Pons (tissue), 1 donor: ENCODE data around the gene SLC19A1.
"Not testable (repeated sequence)": the region's sequence is repeated elsewhere in the genome, so short reads cannot be mapped to it uniquely, and the experiment has no call there.

ENCODE experiments used
- DNase-seq: peaks from one replicate; pipeline ENCODE4 v3.0.0-alpha.2; 2016; ENCODE audit warnings: low spot score

Gene SLC19A1

GRCh38 chr21:45576838-45577737 lies 34.8 kb upstream of the SLC19A1 start:
- DNase-seq, result no peak

DNA sequence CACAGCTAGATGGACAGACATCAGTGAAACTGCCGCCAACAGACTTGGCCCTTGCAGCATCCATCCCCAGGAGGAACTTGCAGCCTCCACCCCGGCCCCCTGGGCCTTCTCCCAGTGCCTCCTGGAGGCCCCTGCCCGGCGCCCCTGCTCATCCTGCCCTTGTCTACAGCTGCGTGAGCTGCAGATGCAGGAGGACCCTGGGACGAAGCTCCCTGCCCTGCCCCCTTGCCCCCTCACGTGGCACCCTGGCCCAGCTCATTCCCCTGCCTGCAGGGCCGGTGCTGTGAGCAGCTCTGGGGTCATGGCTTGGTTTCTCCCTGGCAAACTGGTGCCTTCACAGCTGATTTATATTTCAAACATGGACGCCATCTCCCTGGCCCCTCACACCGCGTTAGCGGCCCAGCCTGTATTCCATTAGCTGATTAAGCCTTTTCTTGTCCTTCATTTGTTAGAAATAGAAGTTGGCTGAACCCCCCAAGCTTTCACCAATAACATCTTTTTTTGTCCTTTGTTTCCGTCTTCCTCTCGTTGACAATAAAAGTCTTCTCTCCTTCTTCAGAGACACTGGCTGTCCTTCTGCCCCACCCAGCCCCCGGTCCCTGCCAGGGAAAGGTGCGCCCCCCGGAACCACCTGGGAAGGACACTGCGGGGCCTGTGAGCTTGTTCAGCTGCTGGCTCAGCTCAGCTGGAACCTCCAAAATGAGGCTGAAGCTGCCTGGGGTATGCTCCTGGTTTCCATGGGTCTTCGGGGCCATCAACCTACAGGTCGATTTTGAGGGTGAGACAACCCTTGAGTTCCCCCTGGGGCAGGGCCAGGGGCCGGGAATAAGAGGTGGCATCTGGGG lies 34.0 kb upstream of the SLC19A1 start:
- no peak for DNase-seq

DNA sequence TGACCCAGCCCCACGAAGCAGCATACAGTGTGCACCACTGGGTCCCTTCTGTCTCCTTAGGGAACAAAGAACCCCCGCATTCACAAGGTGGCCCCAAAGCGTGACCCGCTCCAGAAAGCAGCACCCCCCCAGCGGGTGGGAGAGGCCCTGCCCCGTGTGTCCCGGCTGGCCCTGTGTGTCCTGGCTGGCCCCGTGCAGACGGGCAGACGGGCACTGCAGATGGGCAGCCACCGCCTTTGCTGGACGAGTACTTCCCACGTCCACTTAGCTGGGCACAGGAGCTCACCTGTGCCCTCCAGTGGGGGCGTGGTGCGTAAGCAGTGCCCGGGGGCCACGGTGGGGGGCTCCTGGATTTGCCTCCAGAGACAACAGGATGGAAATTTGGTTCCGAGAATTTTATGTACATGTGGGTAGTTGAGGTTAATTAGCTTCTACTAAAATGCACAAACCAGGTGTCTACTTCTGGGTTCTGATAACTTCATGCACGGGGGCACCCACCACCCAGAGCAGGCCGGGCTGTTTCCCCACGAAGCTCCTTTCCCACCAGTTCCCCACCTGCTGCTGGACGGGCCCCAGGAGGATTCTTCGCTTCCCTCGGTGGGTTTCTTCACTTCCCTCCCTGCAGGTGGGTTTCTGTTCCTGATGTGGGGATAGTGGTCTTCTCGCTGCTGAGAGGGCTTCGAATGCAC lies 33.2 kb upstream of the SLC19A1 start:
- no peak for DNase-seq

GRCh38 chr21:45574691-45575090 lies 32.5 kb upstream of the SLC19A1 start:
- no peak for DNase-seq

GRCh38 chr21:45574081-45574501 lies 31.9 kb upstream of the SLC19A1 start:
- DNase-seq, result no peak

DNA sequence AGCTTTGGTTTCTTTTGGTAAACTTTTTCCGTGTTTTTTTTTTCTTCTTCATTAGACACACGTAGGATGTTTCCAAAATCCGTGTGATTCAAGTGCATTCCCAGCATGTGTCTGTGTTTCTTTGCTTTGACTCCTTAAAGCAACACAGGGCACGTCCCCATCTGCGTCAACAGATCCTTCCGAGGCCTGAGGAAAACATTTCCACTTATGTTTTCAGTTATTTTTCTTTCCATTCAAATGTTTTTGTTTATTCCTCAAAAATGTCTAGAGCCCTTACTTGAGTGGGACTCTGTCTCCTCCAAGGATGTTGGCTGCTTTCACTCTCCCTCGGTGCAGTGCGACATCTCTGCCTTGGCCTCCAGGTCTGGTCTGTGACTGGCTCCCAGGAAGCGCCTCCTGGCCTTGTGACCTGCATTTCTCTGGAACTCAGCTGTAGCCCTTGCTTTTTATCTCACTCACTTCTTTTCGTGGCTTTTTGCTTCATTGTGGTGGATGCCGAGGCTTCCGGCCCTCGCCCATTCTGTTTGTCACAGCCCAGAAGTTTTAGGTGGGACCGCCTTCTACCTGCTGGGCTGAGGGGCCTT lies 31.3 kb upstream of the SLC19A1 start:
- DNase-seq, result peak; percentile 22

DNA sequence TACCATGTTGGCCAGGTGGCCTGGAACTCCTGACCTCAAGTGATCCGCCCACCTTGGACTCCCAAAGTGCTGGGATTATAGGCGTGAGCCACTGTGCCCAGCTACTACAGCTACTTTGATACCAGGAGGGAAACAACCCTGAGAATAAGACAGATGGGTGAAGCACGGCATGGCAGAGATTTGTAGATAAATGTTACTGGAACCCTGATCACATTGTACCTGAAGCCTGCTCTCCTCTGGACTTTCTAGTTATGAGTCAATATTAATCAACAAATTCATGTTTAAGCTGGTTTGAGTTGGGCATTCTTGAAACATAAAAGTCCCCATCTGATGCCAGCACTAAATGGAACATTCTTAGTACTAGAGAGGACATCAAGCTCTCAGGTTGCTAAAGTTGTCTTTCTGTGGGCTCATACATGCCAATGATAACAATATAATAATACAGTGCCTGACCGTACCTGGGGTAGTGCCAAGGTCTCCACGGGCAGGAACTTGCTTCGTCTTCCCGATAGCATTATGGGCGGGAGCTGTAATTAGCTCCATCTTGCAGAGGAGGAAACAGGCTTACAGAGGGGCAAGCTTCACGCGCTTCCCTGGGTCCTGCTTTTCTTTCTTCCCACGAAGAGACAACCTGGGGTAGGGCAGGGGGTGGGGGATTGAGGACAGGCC lies 30.7 kb upstream of the SLC19A1 start:
- DNase-seq, result no peak

DNA sequence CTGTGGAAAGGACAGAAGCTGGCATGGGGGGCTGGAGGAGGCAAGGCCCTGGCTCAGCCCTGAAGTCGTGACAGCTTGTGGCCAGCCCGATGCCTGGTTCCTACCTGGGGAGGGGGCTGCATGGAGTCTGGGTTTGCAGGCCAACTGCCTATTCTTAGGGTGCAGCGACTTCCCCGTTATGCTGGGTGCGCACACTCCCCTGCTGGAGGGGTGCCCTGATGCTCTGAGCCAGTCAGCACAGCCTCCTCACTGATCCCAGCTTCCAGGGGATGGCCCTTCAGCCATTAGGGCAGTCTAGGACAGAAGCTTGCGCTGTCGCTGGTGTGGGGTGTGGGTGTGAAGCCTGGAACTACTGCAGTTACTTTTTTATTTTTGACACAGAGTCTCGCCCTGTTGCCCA lies 30.0 kb upstream of the SLC19A1 start:
- DNase-seq, result no peak

- no peak for DNase-seq
Observed at GRCh38 chr21:45571641-45572040, 29.4 kb upstream of the SLC19A1 start.

GRCh38 chr21:45570826-45571601 lies 28.8 kb upstream of the SLC19A1 start:
- no peak for DNase-seq

GRCh38 chr21:45570071-45570470 lies 27.8 kb upstream of the SLC19A1 start:
- no peak for DNase-seq

GRCh38 chr21:45568383-45568782 lies 26.1 kb upstream of the SLC19A1 start:
- DNase-seq, result no peak

GRCh38 chr21:45564137-45564536 lies 21.9 kb upstream of the SLC19A1 start:
- DNase-seq, result not testable (repeated sequence)

DNA sequence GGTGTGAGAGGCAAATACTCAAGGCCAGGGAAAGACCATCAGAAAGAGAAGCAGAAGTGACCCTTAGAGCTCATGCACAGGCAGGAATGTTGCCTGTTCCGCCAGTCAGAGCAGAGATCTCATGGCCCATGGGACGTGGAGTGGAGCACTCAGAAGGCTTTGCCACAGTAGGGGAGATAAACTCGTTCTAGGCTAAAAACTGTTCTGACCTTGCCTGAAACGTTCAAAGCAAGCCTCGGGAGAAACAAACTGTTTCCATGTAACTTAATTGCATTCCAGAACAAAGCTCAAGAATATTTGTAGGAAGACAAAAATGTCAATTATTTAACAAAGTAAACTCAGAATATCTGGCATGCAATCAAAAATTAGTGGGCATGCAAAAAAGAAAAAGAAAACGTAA lies 20.7 kb upstream of the SLC19A1 start:
- DNase-seq, result no peak

DNA sequence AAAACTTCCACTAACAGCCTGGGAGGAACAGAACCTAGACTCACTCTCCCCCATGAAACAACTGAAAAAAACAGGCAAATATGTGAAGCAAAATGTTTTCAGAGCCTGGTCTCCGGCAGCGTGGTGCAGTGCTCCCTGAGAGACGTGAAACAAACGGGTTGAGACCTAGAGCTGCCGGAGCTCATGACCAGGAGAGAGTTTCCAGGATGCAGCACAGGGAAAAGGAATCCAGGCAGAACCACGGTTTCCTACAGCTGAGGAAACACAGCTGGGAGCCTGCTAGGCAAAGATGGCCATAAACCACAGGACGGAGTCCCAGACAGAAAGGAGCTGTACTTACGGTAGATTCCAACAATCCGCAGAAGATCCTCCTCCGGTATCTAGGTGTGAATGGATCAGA lies 20.2 kb upstream of the SLC19A1 start:
- no peak for DNase-seq

- DNase-seq, result not testable (repeated sequence)
Observed at GRCh38 chr21:45561241-45561640, 19.0 kb upstream of the SLC19A1 start.

DNA sequence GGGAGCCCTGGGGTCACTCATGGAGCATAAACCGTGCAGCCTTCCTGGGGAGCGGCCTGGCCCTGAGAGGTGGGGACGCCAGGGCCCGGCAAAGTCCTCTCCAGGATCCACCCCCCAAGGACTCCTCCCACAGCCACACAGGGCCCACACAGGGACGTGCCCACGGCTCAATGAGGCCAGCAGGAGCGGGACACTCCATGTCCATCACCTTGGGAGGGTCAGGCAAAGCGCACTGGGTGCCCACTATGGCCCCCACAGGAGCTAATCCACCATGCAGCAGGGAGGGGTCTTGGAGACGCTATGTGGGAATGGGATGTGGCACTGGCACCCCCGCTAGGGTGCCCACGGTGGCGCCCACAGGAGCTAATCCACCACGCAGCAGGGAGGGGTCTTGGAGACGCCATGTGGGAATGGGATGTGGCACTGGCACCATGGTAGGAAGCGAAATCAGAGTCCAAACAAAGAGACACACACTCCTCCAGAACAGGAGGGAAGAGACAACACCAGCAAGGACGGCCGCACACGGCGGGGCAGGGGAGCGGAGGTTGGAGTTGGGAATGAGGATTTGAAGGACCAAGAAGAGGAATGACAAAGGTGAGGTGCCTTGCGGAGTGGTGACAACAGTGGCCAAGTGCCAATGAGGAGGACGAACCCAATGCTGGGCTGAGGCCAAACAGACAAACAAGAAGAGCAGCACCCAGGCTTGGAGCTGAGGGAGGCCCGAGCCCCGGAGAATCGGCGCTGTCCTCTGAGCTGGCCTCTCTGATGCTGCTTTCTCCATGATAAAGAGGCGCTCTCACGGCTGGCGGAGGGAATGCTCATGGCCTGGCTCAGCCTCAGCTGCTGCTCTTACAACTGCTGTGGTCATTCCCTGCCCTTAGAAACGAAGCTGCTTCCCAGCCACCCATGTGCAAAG lies 18.1 kb upstream of the SLC19A1 start:
- no peak for DNase-seq

GRCh38 chr21:45559216-45560105 lies 17.2 kb upstream of the SLC19A1 start:
- no peak for DNase-seq
